ENCODE measurements around the gene MBD1.
A peak's percentile ranks its signal among the peaks of the same experiment; 100 is the strongest.
"Not testable (repeated sequence)": the region's sequence is repeated elsewhere in the genome, so short reads cannot be mapped to it uniquely, and the experiment has no call there.

The MBD1 gene

GRCh38 chr18:50288348-50289107 lies 7.2 kb upstream of the MBD1 start:
- not testable (repeated sequence) for DNase-seq

- DNase-seq: peak; percentile 99
Measured at GRCh38 chr18:50287441-50288347, 6.4 kb upstream of the MBD1 start, which contains the start of gene CXXC1. TSS of gene CXXC1 (minus strand) at chr18:50287692. CDS start at chr18:50287589, 103 bp downstream.

GRCh38 chr18:50287028-50287440 lies 5.7 kb upstream of the MBD1 start:
- DNase-seq: no peak

- no peak for DNase-seq
Measured at GRCh38 chr18:50286391-50287027, 5.2 kb upstream of the MBD1 start.

- no peak for DNase-seq
Measured at GRCh38 chr18:50285631-50286321, 4.5 kb upstream of the MBD1 start.

DNA sequence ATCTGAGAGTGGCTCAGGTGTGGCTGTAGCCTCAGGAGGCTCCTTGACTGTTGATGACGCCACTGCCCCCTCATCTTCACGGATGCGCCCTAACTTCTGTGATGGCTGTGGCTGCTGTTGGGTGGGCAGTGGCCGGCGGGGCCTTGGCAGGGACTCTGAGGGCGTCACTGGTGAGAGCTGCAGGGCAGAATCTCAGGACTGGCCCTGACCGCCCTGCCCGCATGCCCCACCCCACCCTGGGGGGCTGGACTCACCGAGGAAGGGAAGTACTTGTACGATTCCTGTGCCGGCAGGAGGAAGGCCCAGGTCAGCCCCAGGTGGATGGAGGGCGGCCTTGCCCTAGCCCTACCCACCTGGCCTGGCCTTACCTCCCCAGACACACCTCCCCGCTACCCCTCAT lies 3.7 kb upstream of the MBD1 start:
- no peak for DNase-seq

GRCh38 chr18:50284255-50284885 lies 3.0 kb upstream of the MBD1 start:
- no peak for DNase-seq

GRCh38 chr18:50283469-50284209 lies 2.3 kb upstream of the MBD1 start:
- no peak for DNase-seq

DNA sequence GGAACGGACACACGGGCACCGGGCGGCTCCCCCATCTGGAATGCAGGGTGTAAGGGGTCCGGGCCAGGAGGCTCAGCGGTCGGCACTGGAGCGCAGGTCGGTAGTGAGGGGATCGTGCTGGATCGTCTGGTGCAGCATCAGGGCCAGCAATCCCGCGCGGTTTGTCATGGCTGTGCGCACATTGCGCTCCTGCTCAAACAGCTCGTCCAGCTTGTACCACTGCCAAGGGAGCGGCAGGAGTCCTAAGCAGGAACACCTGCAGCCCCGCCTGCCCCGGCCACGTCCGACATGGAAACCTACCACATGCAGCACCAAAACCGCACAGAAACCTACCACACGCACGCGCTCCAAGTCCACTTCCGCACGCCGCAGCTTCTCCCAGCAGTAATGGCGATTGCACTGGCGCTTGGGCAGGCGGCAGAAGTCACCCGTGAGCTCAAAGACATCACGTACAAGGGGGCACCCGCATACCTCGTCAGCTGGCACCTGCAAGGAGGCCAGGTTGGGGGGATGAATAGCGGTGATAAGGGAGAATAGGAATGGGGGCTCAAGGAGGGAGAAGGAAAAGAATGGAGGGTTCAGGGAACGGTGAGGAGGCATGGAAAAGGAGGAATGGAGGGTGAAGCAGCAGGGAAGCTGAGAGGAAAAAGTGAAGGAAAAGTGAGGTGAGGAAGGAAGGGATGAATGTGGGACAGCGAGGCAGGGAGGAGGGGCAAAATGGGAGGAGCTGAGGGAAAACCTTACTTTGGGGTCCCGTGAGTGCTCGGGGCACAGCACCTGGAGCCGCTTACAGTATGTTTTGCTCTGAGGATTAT lies 1.4 kb upstream of the MBD1 start:
- DNase-seq: no peak

- DNase-seq: no peak
Measured at GRCh38 chr18:50281972-50282520, 723 bp upstream of the MBD1 start.

GRCh38 chr18:50280707-50281294 lies 522 bp downstream of the MBD1 start:
- no peak for DNase-seq

DNA sequence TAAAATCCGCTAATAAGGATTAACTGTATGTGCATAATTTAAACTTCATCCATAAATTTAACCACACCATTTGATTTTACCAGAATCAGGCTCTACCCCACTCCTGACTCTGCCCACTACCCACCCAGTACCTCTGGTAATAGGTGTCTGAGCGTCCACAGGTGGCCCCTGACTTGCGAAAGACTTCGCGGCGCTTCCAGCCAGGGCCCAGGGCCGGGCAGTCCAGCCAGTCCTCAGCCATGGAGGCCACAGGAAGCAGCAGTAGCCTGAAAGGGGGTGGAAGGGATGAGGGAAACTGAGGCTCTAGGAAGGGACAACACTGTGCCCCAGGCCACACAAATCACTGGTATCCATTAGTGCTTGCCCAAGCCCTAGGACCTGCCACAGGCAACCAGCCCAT lies 1.6 kb downstream of the MBD1 start:
- no peak for DNase-seq

GRCh38 chr18:50277942-50278341 lies 3.4 kb downstream of the MBD1 start:
- no peak for DNase-seq

- no peak for DNase-seq
Measured at GRCh38 chr18:50276452-50276851, 4.9 kb downstream of the MBD1 start.

GRCh38 chr18:50275503-50276036 lies 5.8 kb downstream of the MBD1 start:
- no peak for DNase-seq

- no peak for DNase-seq
Measured at GRCh38 chr18:50274941-50275340, 6.4 kb downstream of the MBD1 start.

DNA sequence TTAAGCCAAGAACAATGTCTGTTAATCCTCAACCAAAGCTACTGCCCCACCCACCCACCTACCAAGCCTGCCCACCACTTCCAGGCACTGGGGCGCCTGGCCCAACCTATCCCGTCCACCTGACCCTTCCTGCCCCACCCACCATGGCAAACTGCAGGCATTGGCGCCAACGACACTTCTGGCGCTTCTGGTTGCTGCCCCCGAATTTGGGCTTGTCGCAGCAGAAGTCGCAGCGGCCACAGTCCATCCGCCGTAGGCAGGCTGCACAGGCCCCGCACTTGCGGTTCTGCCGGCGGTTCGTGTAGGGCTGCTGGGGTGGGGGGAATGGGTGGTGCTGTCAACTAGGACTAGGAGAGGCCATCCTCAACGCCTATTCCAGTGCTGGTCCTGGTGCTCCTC lies 7.3 kb downstream of the MBD1 start:
- DNase-seq: no peak

DNA sequence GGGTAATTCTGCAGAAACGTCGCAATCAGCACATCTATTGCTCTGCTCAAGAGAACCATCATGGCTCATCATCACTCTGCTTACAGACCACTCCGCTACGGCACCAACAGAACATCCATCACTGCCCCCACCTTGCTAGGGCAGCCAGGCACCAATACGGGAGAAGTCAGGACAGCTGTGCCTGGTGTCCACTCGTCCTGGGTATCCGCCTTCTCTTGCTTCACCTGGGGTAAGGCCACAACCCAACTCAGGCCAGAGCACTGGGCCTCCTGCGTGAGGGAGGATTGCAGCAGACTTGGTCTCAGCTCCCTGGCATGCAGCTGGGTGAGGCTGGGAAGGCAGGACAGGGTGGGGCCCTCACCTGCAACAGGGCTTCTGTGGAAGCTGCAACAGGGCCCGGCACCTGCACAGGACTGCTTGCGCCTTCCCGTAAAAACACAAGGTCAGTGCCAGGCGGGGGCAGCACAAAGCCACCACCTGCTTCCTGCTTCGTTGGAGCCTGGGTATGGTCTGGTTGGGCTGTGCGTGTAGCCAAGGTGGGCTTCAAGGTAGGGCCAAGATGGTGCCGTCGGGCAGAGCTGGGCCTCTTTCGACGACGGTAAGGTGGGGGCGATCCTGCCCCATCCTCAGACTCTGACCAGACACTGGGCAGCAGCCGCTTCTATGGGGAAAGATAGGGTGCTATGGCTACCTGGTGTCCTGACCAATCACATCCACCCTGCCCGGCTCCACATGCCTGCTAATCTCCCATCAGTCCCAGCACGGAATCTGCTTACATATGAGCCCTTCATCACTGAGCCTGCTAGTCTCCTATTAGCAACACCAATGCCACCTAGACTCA lies 7.9 kb downstream of the MBD1 start:
- no peak for DNase-seq

- no peak for DNase-seq
Measured at GRCh38 chr18:50272568-50272967, 8.8 kb downstream of the MBD1 start.
